Measurements from ENCODE around the gene VASH1. TPM values are rescaled to one million over a fixed set of nuclear protein-coding genes. Genes with fewer than 3 reads are reported as not detected.
A peak's percentile ranks its signal among the peaks of the same experiment; 100 is the strongest.

The VASH1 gene
- polyA plus RNA-seq, 5 donors, result 36.7 to 56.7 (median 51.9) TPM

GRCh38 chr14:76770521-76771436 is 9.5 kb downstream of the VASH1 start:
- DNase-seq, result no peak

GRCh38 chr14:76771437-76771980 is 10.2 kb downstream of the VASH1 start:
- no peak for DNase-seq

GRCh38 chr14:76772300-76773187 is 11.3 kb downstream of the VASH1 start:
- peak in 1 of 2 donors; percentile 43 for DNase-seq

GRCh38 chr14:76773188-76773885 is 12.1 kb downstream of the VASH1 start:
- DNase-seq, result no peak

GRCh38 chr14:76773956-76774820 is 12.9 kb downstream of the VASH1 start:
- no peak for DNase-seq

DNA sequence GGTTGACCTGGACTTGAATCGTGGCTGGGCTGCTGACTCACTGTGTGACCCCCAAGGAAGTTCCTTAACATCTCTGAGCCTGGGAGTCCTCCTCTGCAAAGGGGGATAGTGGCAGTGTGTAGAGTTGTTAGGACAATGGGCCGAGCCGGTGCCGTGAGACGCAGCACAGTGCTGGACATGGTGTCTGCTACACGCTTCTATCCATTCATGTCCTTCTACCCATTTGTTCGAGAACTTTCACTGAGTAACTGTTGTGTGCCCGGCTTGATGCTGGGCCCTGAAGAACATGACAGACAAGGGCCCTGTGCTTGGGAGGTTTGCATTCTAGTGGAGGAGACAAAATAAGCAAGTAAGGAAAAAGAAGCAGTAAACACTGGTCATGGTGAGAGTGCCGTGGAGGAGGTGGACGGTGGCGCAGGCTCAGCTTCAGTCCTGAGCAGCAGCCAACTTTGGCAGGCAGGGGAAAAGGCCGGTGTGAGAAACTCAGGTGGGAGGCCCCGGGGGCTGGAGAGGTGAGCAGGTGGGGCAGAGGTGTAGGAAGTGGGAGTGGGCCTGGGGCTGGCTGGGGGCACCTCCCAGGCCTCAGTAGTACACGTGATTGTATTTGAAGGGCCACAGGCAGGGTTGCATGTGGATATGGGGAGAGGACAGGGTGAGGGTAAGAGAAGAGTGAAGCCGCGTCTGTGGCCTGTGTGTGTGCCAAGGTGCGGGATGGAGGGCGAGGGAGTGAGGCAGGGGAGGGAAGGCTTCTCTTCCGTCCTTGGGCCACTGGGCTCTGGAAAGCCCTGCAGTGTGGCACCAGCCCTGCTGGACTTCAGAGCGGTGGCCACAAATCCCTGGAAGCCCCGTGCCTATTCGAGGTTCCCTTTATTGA is 13.8 kb downstream of the VASH1 start:
- no peak for DNase-seq

- DNase-seq, result no peak
Measured at GRCh38 chr14:76775695-76776427, 14.6 kb downstream of the VASH1 start.

DNA sequence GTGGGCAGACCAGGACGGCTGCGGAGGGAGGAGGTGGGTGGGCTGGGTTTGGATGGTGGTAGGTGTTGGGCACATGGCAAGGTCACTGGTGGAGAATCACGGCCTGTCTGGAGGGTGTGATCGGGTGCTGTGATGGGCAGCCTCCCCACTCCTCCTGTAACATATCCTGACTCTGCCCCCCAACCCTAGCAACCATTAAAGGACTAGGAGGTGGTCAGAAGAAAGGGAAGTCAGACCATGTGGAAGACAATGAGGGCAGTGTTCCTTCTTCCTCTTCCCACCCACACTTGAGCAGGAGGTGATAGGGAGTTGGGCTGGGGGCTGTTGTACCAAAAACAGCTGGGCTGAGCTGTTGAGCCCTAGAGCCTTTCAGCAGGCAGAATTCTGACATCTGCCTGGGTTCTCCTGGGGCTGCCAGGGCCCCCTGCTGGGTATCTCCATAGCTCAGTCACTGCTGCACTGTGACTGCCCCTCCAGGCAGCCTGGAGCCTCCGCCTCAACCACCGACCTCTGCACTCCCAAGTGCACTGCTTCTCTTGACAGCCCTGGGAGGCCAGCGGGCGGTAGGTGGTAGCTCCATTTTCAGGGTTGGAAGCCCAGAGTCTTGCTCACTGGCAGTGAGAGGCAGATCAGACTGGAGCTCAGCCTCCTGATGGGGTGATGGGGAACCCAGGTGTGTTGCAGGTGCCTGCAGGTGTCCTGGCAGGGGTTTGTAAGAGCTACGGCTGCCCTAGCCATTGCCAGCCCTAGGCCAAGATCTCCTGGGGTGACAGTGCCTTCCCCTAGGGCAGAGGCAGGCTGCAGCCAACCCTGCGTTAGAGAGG is 15.4 kb downstream of the VASH1 start:
- no peak for DNase-seq

- DNase-seq, result no peak
Measured at GRCh38 chr14:76777721-76778120, 16.5 kb downstream of the VASH1 start.

DNA sequence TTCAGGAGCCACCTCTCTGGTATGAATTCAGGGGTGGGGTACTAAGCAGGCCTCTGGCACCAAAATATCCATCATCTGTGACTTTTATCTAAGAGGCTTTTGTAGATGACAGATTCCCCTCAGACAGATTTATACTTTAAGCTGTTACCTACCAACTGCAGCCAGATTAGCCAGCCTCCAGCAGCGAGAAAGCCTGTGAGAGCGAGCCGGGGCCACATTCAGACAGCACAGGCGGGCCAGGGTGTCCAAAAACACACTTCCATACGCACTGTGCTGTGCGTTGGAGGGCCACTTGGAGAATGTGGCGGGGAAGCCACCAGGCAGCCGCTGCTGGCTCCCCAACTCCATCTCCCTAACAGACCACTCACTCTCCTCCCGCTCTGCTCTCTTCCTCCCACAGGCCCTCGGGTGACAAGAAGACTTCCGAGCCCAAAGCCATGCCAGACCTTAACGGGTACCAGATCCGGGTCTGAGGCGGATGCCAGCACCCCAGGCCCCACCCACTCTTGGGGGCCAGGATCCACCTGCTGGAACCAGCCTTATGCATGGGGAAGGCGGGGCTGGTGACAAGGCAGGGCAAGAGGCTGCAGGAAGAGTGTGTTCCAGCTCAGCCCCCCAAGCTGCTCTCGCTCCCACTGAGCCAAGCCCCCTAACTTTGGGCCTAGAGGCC is 17.4 kb downstream of the VASH1 start:
- no peak for DNase-seq

DNA sequence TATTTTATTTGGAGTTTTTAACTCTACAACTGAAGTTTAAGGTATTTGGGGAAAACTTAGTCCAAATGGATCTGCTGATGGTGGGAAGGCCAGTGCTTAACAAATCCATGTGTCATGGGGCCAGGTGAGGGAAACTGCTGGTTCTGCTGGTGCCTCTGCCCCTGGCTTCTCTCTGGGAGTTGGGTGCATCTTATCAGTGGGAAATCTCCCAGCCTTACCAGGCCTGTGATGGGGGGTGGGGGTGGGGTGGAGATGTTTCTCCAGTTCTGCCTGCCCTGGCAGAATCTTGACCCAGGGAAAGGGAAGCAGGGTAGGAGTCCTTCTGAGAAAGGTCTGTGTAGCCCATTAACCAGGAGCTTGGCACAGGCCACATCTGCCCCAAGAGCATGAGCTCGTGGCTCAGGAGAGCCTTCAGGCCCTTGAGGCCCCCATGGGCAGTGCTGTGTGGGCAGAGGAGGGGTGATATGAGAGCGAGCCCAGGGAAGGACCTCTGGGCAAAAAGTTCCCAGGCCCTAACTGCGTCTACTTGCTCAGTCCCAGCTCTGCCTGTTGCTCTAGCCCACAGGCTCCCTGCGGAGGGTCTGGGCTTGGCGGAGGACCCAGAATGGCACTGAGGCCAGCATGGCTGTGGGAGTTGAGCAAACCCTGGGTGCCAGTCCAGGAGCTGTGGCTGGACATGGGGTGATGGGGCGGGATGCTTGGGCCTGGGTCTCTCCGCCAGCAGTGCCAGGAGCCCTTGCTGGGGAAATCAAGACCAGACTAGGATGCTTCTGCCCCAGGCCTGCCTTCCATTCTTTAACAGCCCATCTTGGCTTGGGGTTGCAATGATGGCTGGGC is 18.2 kb downstream of the VASH1 start:
- no peak for DNase-seq

DNA sequence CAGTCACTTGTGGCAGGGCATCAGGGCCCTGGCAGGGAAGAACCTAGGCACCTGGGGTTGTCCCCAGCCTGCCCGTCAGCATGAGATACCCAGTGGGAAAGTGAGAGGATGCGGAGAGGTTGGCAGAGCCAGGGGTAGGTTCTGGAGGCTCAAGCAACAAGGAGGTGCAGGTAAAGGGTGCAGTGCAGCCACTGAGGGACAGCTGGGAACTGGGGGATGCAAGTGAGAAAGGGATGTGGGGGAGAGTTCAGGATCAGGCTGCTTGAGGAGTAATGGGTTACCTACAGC is 18.7 kb downstream of the VASH1 start:
- DNase-seq, result no peak

GRCh38 chr14:76780360-76780759 is 19.1 kb downstream of the VASH1 start:
- DNase-seq, result no peak

GRCh38 chr14:76780875-76781647 is 19.8 kb downstream of the VASH1 start:
- no peak for DNase-seq

- no peak for DNase-seq
Measured at GRCh38 chr14:76781648-76782051, 20.4 kb downstream of the VASH1 start.
